DMS114 treated with DMSO at 0.1 percent for 48 hours (cell line): ENCODE data around the gene SPAG9.

ENCODE experiments used
- DNase-seq: peaks from one replicate; lab custom pipeline; 2025; ENCODE audit not compliant: unreplicated experiment; lab: John Stamatoyannopoulos, UW

The SPAG9 gene, protein sequence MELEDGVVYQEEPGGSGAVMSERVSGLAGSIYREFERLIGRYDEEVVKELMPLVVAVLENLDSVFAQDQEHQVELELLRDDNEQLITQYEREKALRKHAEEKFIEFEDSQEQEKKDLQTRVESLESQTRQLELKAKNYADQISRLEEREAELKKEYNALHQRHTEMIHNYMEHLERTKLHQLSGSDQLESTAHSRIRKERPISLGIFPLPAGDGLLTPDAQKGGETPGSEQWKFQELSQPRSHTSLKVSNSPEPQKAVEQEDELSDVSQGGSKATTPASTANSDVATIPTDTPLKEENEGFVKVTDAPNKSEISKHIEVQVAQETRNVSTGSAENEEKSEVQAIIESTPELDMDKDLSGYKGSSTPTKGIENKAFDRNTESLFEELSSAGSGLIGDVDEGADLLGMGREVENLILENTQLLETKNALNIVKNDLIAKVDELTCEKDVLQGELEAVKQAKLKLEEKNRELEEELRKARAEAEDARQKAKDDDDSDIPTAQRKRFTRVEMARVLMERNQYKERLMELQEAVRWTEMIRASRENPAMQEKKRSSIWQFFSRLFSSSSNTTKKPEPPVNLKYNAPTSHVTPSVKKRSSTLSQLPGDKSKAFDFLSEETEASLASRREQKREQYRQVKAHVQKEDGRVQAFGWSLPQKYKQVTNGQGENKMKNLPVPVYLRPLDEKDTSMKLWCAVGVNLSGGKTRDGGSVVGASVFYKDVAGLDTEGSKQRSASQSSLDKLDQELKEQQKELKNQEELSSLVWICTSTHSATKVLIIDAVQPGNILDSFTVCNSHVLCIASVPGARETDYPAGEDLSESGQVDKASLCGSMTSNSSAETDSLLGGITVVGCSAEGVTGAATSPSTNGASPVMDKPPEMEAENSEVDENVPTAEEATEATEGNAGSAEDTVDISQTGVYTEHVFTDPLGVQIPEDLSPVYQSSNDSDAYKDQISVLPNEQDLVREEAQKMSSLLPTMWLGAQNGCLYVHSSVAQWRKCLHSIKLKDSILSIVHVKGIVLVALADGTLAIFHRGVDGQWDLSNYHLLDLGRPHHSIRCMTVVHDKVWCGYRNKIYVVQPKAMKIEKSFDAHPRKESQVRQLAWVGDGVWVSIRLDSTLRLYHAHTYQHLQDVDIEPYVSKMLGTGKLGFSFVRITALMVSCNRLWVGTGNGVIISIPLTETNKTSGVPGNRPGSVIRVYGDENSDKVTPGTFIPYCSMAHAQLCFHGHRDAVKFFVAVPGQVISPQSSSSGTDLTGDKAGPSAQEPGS (N-terminal part only)

GRCh38 chr17:51120739-51121619 is at the start of gene SPAG9:
SPAG9 (minus strand) TSS chr17:51120868; CDS start chr17:51120656, 212 bp downstream.
- peak; percentile 90 for DNase-seq

DNA sequence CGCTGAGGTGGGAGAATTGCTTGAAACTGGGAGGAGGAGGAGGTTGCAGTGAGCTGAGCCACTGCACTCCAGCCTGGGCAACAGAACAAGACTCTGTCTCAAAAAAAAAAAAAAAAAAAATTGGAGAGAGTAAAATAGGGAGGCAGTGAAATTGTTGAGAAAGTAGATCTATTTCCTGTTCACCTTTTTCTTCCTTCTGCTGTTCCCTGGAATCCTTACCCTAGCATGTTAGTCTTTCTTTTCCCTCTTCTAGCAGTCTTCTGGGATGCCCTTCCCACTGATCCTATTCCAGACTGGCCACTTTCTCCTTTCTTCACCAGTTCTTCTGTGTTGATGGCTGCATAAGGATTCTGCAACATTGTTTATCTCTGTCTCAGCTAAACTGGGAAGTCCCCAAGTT is 48.7 kb upstream of the SPAG9 start:
- no peak for DNase-seq

DNA sequence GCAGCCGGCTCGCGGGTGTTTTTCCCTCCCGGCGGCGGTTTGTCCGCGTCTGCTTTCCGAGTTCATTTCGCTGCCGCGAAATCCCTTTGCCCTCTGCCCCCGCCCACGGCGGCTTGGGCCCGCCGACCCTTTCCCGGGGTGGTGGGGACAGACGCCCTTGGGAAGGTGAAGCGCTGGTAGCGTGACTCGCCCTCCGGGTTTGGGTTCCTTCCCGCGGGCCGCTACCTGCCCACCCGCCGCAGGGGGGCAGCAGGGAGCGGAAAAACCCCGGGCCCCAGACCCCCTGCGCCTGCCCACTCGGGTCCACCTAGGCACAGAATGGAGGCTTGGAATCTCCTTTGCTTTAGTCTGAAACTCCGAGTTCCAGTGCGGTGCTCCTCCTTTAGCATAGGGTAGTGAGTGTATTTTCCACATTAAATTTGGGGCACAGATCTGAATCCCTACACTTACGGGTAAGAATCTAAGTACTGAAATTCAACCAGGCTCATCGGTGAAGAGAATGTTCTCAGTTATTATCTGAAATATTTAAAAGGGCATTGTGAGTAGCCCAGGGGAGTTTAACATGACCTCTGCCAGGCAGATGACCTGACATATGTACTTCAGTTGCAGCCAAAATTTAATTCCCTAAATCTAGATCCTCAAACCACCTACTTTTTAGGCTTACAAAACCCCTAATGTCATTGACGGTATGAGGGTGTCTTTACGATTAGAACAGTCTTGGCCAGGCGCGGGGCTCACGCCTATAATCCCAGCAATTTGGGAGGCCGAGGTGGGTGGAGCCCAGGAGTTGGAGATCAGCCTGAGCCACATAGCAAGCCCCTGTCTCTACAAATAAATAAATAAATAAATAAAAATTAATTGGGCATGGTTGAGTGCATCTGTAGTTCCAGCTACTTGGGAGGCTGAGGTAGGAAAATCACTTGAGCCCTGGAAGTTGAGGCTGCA is 46.6 kb upstream of the SPAG9 start:
- no peak for DNase-seq

DNA sequence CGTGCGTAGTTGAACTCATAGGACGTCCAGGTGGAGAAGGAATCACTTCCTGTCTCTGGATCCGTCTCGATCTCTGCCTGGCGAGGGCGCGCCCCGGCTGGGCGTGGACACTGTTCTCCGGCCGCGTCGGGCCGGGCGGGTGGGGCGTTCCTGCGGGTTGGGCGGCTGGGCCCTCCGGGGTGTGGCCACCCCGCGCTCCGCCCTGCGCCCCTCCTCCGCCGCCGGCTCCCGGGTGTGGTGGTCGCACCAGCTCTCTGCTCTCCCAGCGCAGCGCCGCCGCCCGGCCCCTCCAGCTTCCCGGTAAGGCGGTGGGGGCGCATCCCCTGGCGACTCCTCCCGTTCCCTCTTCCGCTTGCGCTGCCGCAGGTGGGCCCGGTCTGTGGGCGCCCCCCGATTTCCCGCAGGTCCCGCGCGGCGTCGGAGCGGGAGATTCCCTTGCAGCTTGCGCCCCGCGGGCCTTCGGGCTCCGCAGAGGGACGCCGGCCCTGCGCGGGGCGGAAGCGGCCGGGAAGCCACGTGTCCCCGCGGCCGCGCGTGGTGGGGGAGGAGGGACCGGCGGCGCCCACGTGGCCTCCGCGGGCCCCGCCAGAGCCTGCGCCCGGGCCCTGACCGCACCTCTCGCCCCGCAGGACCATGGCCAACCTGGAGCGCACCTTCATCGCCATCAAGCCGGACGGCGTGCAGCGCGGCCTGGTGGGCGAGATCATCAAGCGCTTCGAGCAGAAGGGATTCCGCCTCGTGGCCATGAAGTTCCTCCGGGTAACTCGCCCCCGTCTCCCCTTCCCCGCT is 45.7 kb upstream of the SPAG9 start, which contains the start of gene NME2:
Gene NME2 (plus strand): TSS at position 214 of the 789 bp plus-strand sequence. CDS start 420 bp downstream, at position 634.
- peak; percentile 73 for DNase-seq

- no peak for DNase-seq
These were observed 45.1 kb upstream of the SPAG9 start for GRCh38 chr17:51165680-51166197.

DNA sequence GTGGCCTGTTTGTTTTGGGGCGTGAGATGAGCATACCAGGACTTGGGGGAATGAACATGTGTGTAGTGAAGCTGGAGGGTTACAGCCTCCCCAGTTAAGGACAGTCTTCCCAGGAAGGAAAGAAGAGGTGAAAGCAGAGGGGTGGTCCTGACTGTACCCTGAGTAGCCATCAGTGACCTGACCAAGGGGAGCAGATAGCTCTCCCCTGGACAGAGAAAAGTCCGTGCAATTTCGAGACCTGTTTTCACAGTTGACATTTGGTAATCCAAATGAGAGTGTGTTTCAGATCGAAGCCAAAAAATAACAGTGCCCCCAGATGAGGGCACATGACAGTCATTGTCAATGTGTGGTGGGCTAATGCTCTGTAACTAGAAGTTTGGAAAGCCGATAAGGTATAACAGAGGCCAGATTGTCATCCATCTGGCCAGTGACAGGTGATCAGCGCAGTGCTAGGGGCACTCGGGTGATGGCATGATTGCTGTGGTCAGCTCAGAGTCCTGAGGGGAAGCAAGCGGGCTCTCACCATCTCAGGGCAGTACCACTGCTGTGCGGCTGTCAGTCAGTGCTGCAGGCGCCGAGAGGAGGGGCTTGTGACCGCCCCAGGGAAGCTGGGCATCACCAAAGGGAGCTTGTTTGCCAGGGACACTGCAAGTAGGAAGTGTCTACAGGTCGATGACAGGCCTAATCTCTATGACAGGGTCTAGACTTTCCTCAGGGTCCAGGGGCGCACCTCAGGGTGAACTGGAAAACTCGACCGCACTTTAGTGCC is 44.4 kb upstream of the SPAG9 start:
- DNase-seq: no peak

- DNase-seq: no peak
These were observed 40.9 kb upstream of the SPAG9 start for GRCh38 chr17:51161541-51161940.

- DNase-seq: no peak
These were observed 38.9 kb upstream of the SPAG9 start for GRCh38 chr17:51159604-51160003.

DNA sequence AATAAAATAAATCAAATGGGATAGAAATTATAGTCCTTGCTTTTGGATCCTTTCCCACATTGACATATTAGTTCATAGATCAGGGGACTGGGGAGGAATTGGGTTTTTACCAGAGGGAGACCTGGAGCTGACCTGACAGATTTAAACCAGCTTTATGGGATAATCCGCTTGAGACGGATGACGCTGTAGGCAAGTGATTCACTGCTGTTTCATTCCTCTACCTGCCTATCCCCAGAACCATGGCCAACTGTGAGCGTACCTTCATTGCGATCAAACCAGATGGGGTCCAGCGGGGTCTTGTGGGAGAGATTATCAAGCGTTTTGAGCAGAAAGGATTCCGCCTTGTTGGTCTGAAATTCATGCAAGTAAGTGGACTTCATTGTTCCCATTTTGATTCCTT is 34.7 kb upstream of the SPAG9 start:
- DNase-seq: no peak

- no peak for DNase-seq
These were observed 33.5 kb upstream of the SPAG9 start for GRCh38 chr17:51154176-51154575.

- peak; percentile 97 for DNase-seq
These were observed 32.8 kb upstream of the SPAG9 start, which contains the start of gene NME1 for GRCh38 chr17:51153210-51154072. NME1 (plus strand) TSS chr17:51153559; CDS start chr17:51155655, 2,096 bp downstream.

DNA sequence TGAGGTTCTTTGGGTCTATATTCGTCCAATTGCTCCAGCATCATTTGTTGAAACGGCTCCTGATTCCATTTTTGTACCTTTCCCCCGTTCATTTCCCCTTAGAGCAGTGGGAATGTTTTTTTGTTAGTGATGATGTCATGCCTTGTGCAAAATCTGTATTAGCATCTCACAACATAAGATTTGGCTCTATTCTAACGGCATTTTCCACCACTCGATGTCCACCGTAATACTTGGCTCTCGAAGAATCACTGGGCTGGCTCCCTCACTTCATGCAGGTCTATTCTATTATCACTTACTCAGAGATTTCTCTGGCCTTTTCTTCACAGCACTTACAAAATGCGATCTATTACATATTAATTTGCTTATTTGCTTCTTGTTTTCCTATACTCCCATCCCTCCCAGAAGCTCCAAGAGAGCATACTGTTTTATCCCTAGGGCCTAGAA is 32.1 kb upstream of the SPAG9 start:
- DNase-seq: no peak

GRCh38 chr17:51150932-51151331 is 30.3 kb upstream of the SPAG9 start:
- DNase-seq: no peak

GRCh38 chr17:51149163-51149562 is 28.5 kb upstream of the SPAG9 start:
- no peak for DNase-seq

GRCh38 chr17:51147650-51148049 is 27.0 kb upstream of the SPAG9 start:
- DNase-seq: no peak
